OCI-LY7 (cell line): ENCODE measurements around the gene FABP1. TPM values are rescaled to one million over a fixed set of nuclear protein-coding genes. Genes with fewer than 3 reads are reported as not detected.

Source experiments
- BruUV-seq: library from RNA; stranded (reverse); fragments of 400-500 nt; replicated peaks from 2 replicates; lab custom pipeline; 2021; lab: Mats Ljungman, UMichigan
- CTCF ChIA-PET: fragments of 300-600 bp; sonication (Branson Sonifier 250); formaldehyde crosslinking; loops from one replicate; lab custom pipeline; 2022; ENCODE audit warnings: antibody characterized with exemption; ENCODE audit not compliant: unreplicated experiment; lab: Charles Lee
- POLR2A ChIA-PET: fragments of 300-600 bp; sonication (Branson Sonifier 250); formaldehyde crosslinking; loops from one replicate; lab custom pipeline; 2022; ENCODE audit warnings: antibody characterized with exemption; lab: Charles Lee
- DNase-seq: peaks from one replicate; pipeline ENCODE4 v3.0.0-alpha.2; 2015; ENCODE audit warnings: low spot score
- H2AFZ ChIP-seq: fragments of 200-600 bp; sonication (generic), shearing (Covaris generic); 2 replicates; pipeline ENCODE4 v1.6.1; 2014; ENCODE audit warnings: mild to moderate bottlenecking, antibody characterized with exemption, low read length, moderate library complexity
- H3K27ac ChIP-seq: fragments of 200-600 bp; sonication (generic); 2 replicates; pipeline ENCODE4 v1.5.1; 2014; ENCODE audit warnings: mixed run types, low read depth, mild to moderate bottlenecking, moderate library complexity, low read length, inconsistent platforms; ENCODE audit not compliant: poor library complexity, severe bottlenecking
- H3K36me3 ChIP-seq: fragments of 200-600 bp; sonication (generic); 2 replicates; pipeline ENCODE4 v1.6.1; 2014; ENCODE audit warnings: mild to moderate bottlenecking, antibody characterized with exemption, low read length, moderate library complexity, mixed read lengths; ENCODE audit not compliant: insufficient read depth
- H3K4me1 ChIP-seq: fragments of 200-600 bp; sonication (generic); 2 replicates; pipeline ENCODE4 v1.5.1; 2014; ENCODE audit warnings: mild to moderate bottlenecking, low read length; ENCODE audit not compliant: insufficient read depth, poor library complexity, severe bottlenecking
- H3K4me2 ChIP-seq: fragments of 200-600 bp; sonication (generic); 2 replicates; pipeline ENCODE4 v1.6.1; 2014; ENCODE audit warnings: mild to moderate bottlenecking, low read length
- H3K4me3 ChIP-seq: fragments of 200-600 bp; sonication (generic); 2 replicates; pipeline ENCODE4 v1.5.1; 2014; ENCODE audit warnings: mild to moderate bottlenecking, low read depth, low read length; ENCODE audit not compliant: poor library complexity, severe bottlenecking
- H3K79me2 ChIP-seq: fragments of 200-600 bp; sonication (generic); 2 replicates; pipeline ENCODE4 v1.6.1; 2016; ENCODE audit warnings: low read depth, mild to moderate bottlenecking, low read length, moderate library complexity, mixed read lengths; ENCODE audit not compliant: insufficient read depth
- H3K9me2 ChIP-seq: fragments of 200-600 bp; sonication (generic); 2 replicates; pipeline ENCODE4 v1.6.1; 2016; ENCODE audit warnings: mild to moderate bottlenecking, low read length, mixed read lengths; ENCODE audit not compliant: insufficient read depth
- H3K9me3 ChIP-seq: fragments of 200-600 bp; sonication (generic); 2 replicates; pipeline ENCODE4 v1.6.1; 2014; ENCODE audit warnings: mild to moderate bottlenecking, mixed run types, low read length, mixed read lengths
- H4K20me1 ChIP-seq: fragments of 200-600 bp; sonication (generic); 2 replicates; pipeline ENCODE4 v1.6.1; 2014; ENCODE audit warnings: mild to moderate bottlenecking, antibody characterized with exemption, low read length, moderate library complexity, mixed read lengths; ENCODE audit not compliant: insufficient read depth
- EZH2phosphoT487 ChIP-seq: fragments of 200-600 bp; sonication (generic); IDR thresholded peaks from 2 replicates; pipeline ENCODE4 v1.6.1; 2018; ENCODE audit warnings: low read depth, borderline replicate concordance, mild to moderate bottlenecking, mixed run types, antibody characterized with exemption, low read length, moderate library complexity, mixed read lengths
- intact Hi-C: fragments of 100-400 bp; cut with micrococcal nuclease; formaldehyde crosslinking; loops from one replicate; pipeline ENCODE4 v1.10.0; 2022; ENCODE audit not compliant: unreplicated experiment
- total RNA-seq, 2 experiments: library from RNA; depleted of rRNA in 1 of 2; stranded (reverse); fragments of >200 nt in 1 of 2; shearing (Covaris generic) in 1 of 2; gene quantifications; 2 replicates each; pipeline ENCODE4 v1.2.3, GENCODE V29; 2014 to 2022
- TF ChIP-seq, protein P1 (sequence below): fragments of 200-600 bp; sonication (generic); conservative IDR thresholded peaks from 2 replicates; pipeline ENCODE4 v1.5.1; 2014; ENCODE audit warnings: mild to moderate bottlenecking, antibody characterized with exemption, low read length, moderate library complexity, mixed read lengths

FABP1 gene
- total RNA-seq, 2 experiments from 2014 or later: not detected

DNA sequence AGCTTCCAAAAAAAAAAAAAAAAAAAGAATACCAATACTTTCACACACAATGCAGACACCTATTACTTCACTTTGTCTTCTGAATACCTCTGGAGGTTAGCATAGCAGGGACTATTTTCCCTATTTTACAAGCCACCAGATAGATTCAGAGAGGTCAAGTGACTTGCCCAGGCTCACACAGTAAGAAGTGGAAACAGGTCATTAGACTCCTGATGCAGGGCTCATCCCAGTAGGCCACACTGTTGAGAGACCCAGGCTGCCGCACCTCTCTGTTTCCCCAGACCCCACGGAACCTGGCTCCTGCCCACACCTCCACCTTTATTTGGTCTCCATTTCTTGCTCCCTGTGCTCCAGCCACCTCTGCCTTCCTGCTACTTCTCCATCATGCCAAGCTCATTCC is 40.8 kb downstream of the FABP1 start:
- Histone ChIP-seq H3K4me3 (no peak overlapping the region), H3K79me2 (no peaks in the 10 kb centered on the region), H3K4me2 (no peak overlapping the region), H2AFZ (no peak overlapping the region), H3K9me2 (no peaks in the 10 kb centered on the region), H4K20me1 (no peaks in the 10 kb centered on the region), H3K36me3 (no peaks in the 10 kb centered on the region), H3K27ac (no peak overlapping the region), H3K9me3 (no peaks in the 10 kb centered on the region), H3K4me1 (no peaks in the 10 kb centered on the region)
- intact Hi-C loops: no loop called here
- ChIA-PET CTCF (no interaction called here), POLR2A (no interaction called here)
- no TSS peak for BruUV-seq
- TF ChIP-seq EZH2phosphoT487: no peak
- TF ChIP-seq, protein P1, sequence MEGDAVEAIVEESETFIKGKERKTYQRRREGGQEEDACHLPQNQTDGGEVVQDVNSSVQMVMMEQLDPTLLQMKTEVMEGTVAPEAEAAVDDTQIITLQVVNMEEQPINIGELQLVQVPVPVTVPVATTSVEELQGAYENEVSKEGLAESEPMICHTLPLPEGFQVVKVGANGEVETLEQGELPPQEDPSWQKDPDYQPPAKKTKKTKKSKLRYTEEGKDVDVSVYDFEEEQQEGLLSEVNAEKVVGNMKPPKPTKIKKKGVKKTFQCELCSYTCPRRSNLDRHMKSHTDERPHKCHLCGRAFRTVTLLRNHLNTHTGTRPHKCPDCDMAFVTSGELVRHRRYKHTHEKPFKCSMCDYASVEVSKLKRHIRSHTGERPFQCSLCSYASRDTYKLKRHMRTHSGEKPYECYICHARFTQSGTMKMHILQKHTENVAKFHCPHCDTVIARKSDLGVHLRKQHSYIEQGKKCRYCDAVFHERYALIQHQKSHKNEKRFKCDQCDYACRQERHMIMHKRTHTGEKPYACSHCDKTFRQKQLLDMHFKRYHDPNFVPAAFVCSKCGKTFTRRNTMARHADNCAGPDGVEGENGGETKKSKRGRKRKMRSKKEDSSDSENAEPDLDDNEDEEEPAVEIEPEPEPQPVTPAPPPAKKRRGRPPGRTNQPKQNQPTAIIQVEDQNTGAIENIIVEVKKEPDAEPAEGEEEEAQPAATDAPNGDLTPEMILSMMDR: no peak
- no peak for DNase-seq

DNA sequence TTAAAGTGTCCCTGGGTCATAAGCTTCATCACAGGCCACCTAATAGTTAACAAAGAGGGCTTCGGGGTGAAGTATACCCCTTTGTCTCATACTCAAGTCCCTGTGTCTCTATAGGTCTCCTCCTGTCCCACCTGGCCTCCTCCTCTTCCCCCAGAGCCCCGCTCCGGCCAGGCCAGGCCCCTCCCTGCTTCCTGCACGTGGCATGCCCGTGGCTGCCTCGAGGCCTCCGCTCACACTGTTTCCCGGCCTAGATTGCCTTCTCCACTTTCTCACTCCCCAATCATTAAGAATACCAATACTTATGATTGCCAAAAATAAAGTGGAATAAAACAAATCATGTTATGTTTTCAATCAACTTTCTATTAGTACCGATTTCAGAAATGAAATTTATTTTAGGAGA is 41.5 kb downstream of the FABP1 start:
- DNase-seq: no peak
- no peak for TF ChIP-seq EZH2phosphoT487
- TF ChIP-seq, protein P1: no peak
- H3K27ac ChIP-seq: no peak overlapping the region
- no peaks in the 10 kb centered on the region for H3K79me2 ChIP-seq
- intact Hi-C loops: no loop called here
- ChIA-PET CTCF (no interaction called here), POLR2A (no interaction called here)
- no peaks in the 10 kb centered on the region for H3K36me3 ChIP-seq
- no peaks in the 10 kb centered on the region for H4K20me1 ChIP-seq
- H3K9me3 ChIP-seq: no peaks in the 10 kb centered on the region
- no peak overlapping the region for H3K4me3 ChIP-seq
- BruUV-seq: no TSS peak
- H2AFZ ChIP-seq: no peak overlapping the region
- no peaks in the 10 kb centered on the region for H3K9me2 ChIP-seq
- no peak overlapping the region for H3K4me2 ChIP-seq
- H3K4me1 ChIP-seq: no peaks in the 10 kb centered on the region

DNA sequence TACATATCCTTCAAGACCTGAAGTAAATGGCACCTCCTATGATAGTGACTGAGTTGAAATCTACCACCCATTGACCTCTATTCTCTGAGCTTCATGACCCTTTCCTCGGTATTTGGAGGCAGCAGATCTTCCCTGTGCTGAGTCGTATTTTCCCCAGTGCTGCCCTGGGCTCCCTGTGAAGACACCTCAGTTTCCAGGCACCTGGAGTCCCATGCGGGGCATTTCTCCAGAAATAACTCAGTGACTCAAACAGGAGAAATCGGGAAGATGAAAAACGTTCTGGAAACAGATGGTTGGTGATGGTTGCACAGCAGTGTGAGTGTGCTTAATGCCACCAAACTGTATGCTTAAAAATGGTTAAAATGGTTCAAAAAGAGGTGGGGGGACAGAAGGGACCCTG is 42.3 kb downstream of the FABP1 start:
- intact Hi-C loops: no loop called here
- POLR2A ChIA-PET: interaction anchor here (0.6 kb wide), 1 partner anchor 81 kb away, joined by 3 read pairs; no protein-coding TSS in a partner anchor
- Histone ChIP-seq H4K20me1 (no peaks in the 10 kb centered on the region), H2AFZ (no peak overlapping the region), H3K4me3 (no peak overlapping the region), H3K4me1 (no peaks in the 10 kb centered on the region), H3K36me3 (no peaks in the 10 kb centered on the region), H3K27ac (no peak overlapping the region), H3K9me2 (no peaks in the 10 kb centered on the region), H3K9me3 (no peaks in the 10 kb centered on the region), H3K4me2 (no peak overlapping the region), H3K79me2 (no peaks in the 10 kb centered on the region)
- CTCF ChIA-PET: no interaction called here
- BruUV-seq: no TSS peak
- no peak for DNase-seq
- TF ChIP-seq, protein P1: no peak
- no peak for TF ChIP-seq EZH2phosphoT487
